ENCODE results near the gene SH2B2. TPM values are rescaled to one million over a fixed set of nuclear protein-coding genes. Genes with fewer than 3 reads are reported as not detected.

Gene SH2B2
- total and polyA plus RNA-seq, 2 experiments from 2014 or later, result 5.6 to 21.9 TPM

GRCh38 chr7:102244601-102245000 lies 42.1 kb upstream of the SH2B2 start:
- H3K27me3 Mint-ChIP-seq (ENCODE audit: insufficient read depth, low read depth, poor library complexity), result peaks cover 5% of the 10 kb centered on the region

More at GRCh38 chr7:102244601-102245000, 42.1 kb upstream of the SH2B2 start:
- no peak for DNase-seq (ENCODE audit: low spot score)
- TF ChIP-seq POLR2AphosphoS5 (IDR thresholded peaks at IDR 0.05; ENCODE audit: low read depth), result no peak
- no peak for TF ChIP-seq ZNF331 (CRISPR knock-in tag; IDR thresholded peaks at IDR 0.05; ENCODE audit: low read depth)
- TF ChIP-seq ZNF114 (CRISPR knock-in tag; IDR thresholded peaks at IDR 0.05), result no peak
- no peak for TF ChIP-seq ZNF462 (CRISPR knock-in tag; IDR thresholded peaks at IDR 0.05)
- TF ChIP-seq NANOG (IDR thresholded peaks at IDR 0.05; ENCODE audit: borderline replicate concordance), result no peak
- Histone ChIP-seq H3K4me2 (no peak overlapping the region), H3K27me3 (ENCODE audit: insufficient read depth) (no peaks in the 10 kb centered on the region), H2AFZ (no peak overlapping the region), H3K27ac (ENCODE audit: low read depth) (no peak overlapping the region), H3K4me1 (ENCODE audit: insufficient read depth) (peaks cover 5% of the 10 kb centered on the region; the same call in 1 of the 2 replicates), H3F3A (replicated peaks; ENCODE audit: low read depth) (peaks cover 17% of the 10 kb centered on the region), H3K9me2 (ENCODE audit: insufficient read depth) (no peaks in the 10 kb centered on the region), H3K79me2 (replicated peaks; ENCODE audit: insufficient read depth) (no peaks in the 10 kb centered on the region), H3K4me3 (no peak overlapping the region), H4K20me1 (replicated peaks; ENCODE audit: insufficient read depth) (no peaks in the 10 kb centered on the region), H3K36me3 (ENCODE audit: insufficient read depth) (0 out of 2 replicates have a peak, but pooled peaks cover 3% of the 10 kb centered on the region)
- Mint-ChIP-seq H3K4me1 (no peaks in the 10 kb centered on the region), H3K9me3 (no peaks in the 10 kb centered on the region), H3K27ac (no peak overlapping the region), H3K36me3 (ENCODE audit: low read depth) (peaks cover 6% of the 10 kb centered on the region; the same call in 1 of the 3 replicates), H3K4me3 (no peak overlapping the region)
- no peak for ATAC-seq

Measured in GM23338 (cell line).